ENCODE results near the gene ZNF124. TPM values are rescaled to one million over a fixed set of nuclear protein-coding genes. Genes with fewer than 3 reads are reported as not detected.

ZNF124 gene
- polyA plus RNA-seq, 1 donor from 2014 or later = 23.6 TPM

DNA sequence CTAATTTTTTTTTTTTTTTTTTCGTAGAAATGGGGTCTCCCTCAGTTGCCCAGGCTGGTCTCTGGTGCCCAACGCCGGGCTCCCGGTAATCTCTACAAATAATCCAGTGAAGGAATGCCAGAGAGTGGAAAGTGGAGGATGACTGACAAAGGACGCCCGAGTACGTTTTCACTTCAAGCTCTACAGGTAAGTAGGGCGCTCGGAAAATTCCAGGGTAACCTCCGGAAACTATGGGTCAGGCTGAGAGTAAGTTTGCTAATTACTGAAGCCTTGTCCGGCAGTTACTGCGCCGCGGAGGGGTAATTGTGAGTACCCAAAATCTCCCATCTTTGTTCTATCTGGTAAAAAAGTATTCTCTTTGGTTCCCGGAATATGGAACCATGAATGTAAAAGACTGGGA lies 65.9 kb downstream of the ZNF124 start:
- no peak overlapping the region for H3K27ac ChIP-seq (ENCODE audit: low read length)

More for the DNA sequence above, 65.9 kb downstream of the ZNF124 start:
- Histone ChIP-seq H3K36me3 (ENCODE audit: insufficient read depth, low read length) (peaks cover 13% of the 10 kb centered on the region), H3K27me3 (ENCODE audit: insufficient read depth, low read depth, low read length) (peaks cover 5% of the 10 kb centered on the region), H3K9me2 (ENCODE audit: insufficient read depth, low read length) (no peaks in the 10 kb centered on the region), H3K79me2 (replicated peaks; ENCODE audit: insufficient read depth, low read length) (peaks cover 27% of the 10 kb centered on the region), H2AFZ (ENCODE audit: low read depth, low read length) (no peak overlapping the region), H3K4me3 (ENCODE audit: low read length) (no peak overlapping the region), H3K4me2 (ENCODE audit: low read length) (no peak overlapping the region), H3K9me3 (ENCODE audit: low read length) (peaks cover 2% of the 10 kb centered on the region), H4K20me1 (ENCODE audit: insufficient read depth) (no peaks in the 10 kb centered on the region), H3F3A (ENCODE audit: insufficient read depth, low read length, poor library complexity, severe bottlenecking) (no peaks in the 10 kb centered on the region), H3K9ac (ENCODE audit: low read length) (no peak overlapping the region)
- TF ChIP-seq SMC3 (conservative IDR thresholded peaks at IDR 0.05; ENCODE audit: poor library complexity) (no peak), POLR2AphosphoS5 (IDR thresholded peaks at IDR 0.05) (no peak), TAF1 (IDR thresholded peaks at IDR 0.05; ENCODE audit: low read depth) (no peak), EP300 (conservative IDR thresholded peaks at IDR 0.05; ENCODE audit: poor library complexity, severe bottlenecking) (no peak), RAD21 (conservative IDR thresholded peaks at IDR 0.05) (no peak), MXI1 (conservative IDR thresholded peaks at IDR 0.05; ENCODE audit: poor library complexity, severe bottlenecking) (no peak), EZH2 (IDR thresholded peaks at IDR 0.05; ENCODE audit: borderline replicate concordance, insufficient read depth, low read length, poor library complexity, severe bottlenecking) (no peak)
- TF ChIP-seq, protein P1, sequence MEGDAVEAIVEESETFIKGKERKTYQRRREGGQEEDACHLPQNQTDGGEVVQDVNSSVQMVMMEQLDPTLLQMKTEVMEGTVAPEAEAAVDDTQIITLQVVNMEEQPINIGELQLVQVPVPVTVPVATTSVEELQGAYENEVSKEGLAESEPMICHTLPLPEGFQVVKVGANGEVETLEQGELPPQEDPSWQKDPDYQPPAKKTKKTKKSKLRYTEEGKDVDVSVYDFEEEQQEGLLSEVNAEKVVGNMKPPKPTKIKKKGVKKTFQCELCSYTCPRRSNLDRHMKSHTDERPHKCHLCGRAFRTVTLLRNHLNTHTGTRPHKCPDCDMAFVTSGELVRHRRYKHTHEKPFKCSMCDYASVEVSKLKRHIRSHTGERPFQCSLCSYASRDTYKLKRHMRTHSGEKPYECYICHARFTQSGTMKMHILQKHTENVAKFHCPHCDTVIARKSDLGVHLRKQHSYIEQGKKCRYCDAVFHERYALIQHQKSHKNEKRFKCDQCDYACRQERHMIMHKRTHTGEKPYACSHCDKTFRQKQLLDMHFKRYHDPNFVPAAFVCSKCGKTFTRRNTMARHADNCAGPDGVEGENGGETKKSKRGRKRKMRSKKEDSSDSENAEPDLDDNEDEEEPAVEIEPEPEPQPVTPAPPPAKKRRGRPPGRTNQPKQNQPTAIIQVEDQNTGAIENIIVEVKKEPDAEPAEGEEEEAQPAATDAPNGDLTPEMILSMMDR (IDR thresholded peaks at IDR 0.05; ENCODE audit: poor library complexity, severe bottlenecking) = no peak
- TF ChIP-seq, protein P2, sequence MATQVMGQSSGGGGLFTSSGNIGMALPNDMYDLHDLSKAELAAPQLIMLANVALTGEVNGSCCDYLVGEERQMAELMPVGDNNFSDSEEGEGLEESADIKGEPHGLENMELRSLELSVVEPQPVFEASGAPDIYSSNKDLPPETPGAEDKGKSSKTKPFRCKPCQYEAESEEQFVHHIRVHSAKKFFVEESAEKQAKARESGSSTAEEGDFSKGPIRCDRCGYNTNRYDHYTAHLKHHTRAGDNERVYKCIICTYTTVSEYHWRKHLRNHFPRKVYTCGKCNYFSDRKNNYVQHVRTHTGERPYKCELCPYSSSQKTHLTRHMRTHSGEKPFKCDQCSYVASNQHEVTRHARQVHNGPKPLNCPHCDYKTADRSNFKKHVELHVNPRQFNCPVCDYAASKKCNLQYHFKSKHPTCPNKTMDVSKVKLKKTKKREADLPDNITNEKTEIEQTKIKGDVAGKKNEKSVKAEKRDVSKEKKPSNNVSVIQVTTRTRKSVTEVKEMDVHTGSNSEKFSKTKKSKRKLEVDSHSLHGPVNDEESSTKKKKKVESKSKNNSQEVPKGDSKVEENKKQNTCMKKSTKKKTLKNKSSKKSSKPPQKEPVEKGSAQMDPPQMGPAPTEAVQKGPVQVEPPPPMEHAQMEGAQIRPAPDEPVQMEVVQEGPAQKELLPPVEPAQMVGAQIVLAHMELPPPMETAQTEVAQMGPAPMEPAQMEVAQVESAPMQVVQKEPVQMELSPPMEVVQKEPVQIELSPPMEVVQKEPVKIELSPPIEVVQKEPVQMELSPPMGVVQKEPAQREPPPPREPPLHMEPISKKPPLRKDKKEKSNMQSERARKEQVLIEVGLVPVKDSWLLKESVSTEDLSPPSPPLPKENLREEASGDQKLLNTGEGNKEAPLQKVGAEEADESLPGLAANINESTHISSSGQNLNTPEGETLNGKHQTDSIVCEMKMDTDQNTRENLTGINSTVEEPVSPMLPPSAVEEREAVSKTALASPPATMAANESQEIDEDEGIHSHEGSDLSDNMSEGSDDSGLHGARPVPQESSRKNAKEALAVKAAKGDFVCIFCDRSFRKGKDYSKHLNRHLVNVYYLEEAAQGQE (IDR thresholded peaks at IDR 0.05; ENCODE audit: borderline replicate concordance) = no peak

Small RNAs within 50 kb of the gene (small RNA-seq; reads per million reads assigned to genes)
- gene AL390728.3 (0 reads per million in 3 experiments), gene RNA5SP82 (0 to 0.08 (median 0) reads per million in 3 experiments)

Other genes with a start within 250 kb of the ZNF124 start
- gene AHCTF1, start 240.1 kb downstream of the ZNF124 start, polyA plus RNA-seq = 27.1 and 28.5 TPM in 2 replicates
- 8.0 and 8.4 TPM in 2 replicates for gene ZNF695, start 164.0 kb downstream of the ZNF124 start, polyA plus RNA-seq
- 9.3 and 10.6 TPM in 2 replicates for gene ZNF670, start 93.2 kb downstream of the ZNF124 start, polyA plus RNA-seq
- gene ZNF669, start 67.7 kb downstream of the ZNF124 start, polyA plus RNA-seq = 22.7 and 29.9 TPM in 2 replicates
- not detected in 2 replicates for gene VN1R5, start 84.1 kb upstream of the ZNF124 start, polyA plus RNA-seq
- gene ZNF496, start 159.8 kb upstream of the ZNF124 start, polyA plus RNA-seq = 23.0 and 25.2 TPM in 2 replicates
- gene NLRP3, start 244.2 kb upstream of the ZNF124 start, polyA plus RNA-seq = 0.36 and 0.82 TPM in 2 replicates

Measured in neural cell (in vitro differentiated cells).